ENCODE results near the gene CMIP.

DNA sequence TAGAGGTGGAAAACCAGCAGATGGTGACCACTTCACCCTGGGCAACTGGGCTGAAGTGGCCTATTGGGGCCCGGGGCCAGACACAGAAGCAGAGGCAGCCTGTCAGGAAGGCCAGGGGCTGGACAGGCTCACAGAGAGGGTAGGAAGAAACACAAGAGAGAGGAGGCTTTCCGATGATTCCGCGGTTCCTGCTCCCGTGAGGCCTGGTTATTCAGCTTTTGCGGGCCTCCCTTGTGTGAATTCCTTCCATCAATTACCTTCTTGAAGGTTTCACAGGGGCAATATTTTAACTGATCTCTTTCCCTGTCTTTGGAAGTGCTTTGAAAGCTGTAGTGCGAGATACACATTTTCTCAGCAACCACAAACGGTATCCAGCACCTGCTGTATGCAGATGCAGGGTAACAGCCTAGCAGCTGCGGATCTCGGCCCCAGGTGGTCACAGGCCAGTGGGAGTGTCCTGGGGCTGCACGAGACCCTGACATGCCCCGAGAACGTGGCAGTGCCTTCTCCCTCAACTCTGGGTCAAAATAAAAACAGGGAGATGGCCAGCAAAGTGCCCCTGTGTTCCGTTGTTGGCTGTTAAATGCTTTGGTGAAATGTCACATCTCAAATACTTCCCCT, 11.6 kb upstream of the CMIP start:
- TF ChIP-seq, protein P1, sequence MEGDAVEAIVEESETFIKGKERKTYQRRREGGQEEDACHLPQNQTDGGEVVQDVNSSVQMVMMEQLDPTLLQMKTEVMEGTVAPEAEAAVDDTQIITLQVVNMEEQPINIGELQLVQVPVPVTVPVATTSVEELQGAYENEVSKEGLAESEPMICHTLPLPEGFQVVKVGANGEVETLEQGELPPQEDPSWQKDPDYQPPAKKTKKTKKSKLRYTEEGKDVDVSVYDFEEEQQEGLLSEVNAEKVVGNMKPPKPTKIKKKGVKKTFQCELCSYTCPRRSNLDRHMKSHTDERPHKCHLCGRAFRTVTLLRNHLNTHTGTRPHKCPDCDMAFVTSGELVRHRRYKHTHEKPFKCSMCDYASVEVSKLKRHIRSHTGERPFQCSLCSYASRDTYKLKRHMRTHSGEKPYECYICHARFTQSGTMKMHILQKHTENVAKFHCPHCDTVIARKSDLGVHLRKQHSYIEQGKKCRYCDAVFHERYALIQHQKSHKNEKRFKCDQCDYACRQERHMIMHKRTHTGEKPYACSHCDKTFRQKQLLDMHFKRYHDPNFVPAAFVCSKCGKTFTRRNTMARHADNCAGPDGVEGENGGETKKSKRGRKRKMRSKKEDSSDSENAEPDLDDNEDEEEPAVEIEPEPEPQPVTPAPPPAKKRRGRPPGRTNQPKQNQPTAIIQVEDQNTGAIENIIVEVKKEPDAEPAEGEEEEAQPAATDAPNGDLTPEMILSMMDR (conservative IDR thresholded peaks at IDR 0.05 in 1 of 2, IDR thresholded peaks at IDR 0.05 in 1 of 2; ENCODE audit: extremely low read depth in 1 of 2, insufficient read depth in 1 of 2, low read depth in 1 of 2, low read length in 2 of 2): no peak
- no peak for TF ChIP-seq EZH2 (IDR thresholded peaks at IDR 0.05; ENCODE audit: borderline replicate concordance, low read length)
